ENCODE measurements around the gene FOXI3.

GRCh38 chr2:88400037-88400767 is 52.3 kb downstream of the FOXI3 start:
- TF ChIP-seq POLR2AphosphoS5 (IDR thresholded peaks at IDR 0.05): no peak
- TF ChIP-seq CTCF (IDR thresholded peaks at IDR 0.05): no peak

All from prostate gland (tissue), 2 donors.